HEK293 (cell line): ENCODE measurements around the gene UBXN10.

ENCODE experiments used
- GLIS1 ChIP-seq: fragments of 450-650 bp; formaldehyde crosslinking; IDR thresholded peaks from 2 replicates; pipeline ENCODE4 v1.5.1; 2016; ENCODE audit warnings: missing biosample characterization, missing genetic modification characterization
- KLF8 ChIP-seq: fragments of 450-650 bp; formaldehyde crosslinking; IDR thresholded peaks from 2 replicates; pipeline ENCODE4 v1.5.1; 2016; ENCODE audit warnings: missing biosample characterization, missing genetic modification characterization
- OVOL3 ChIP-seq: fragments of 450-650 bp; formaldehyde crosslinking; IDR thresholded peaks from 2 replicates; pipeline ENCODE4 v1.5.1; 2016; ENCODE audit warnings: missing biosample characterization, missing genetic modification characterization
- SCRT1 ChIP-seq: fragments of 450-650 bp; formaldehyde crosslinking; IDR thresholded peaks from 2 replicates; pipeline ENCODE4 v1.5.1; 2016; ENCODE audit warnings: missing biosample characterization, missing genetic modification characterization, borderline replicate concordance
- SCRT2 ChIP-seq: fragments of 450-650 bp; formaldehyde crosslinking; IDR thresholded peaks from 2 replicates; pipeline ENCODE4 v1.5.1; 2016; ENCODE audit warnings: missing biosample characterization, missing genetic modification characterization
- SP7 ChIP-seq: fragments of 450-650 bp; formaldehyde crosslinking; IDR thresholded peaks from 2 replicates; pipeline ENCODE4 v1.5.1; 2016; ENCODE audit warnings: missing biosample characterization, missing genetic modification characterization
- ZNF335 ChIP-seq: fragments of 450-650 bp; formaldehyde crosslinking; conservative IDR thresholded peaks from 2 replicates; pipeline ENCODE4 v1.5.1; 2016; ENCODE audit warnings: missing biosample characterization, missing genetic modification characterization
- ZNF341 ChIP-seq: fragments of 450-650 bp; formaldehyde crosslinking; IDR thresholded peaks from 2 replicates; pipeline ENCODE4; 2016; ENCODE audit warnings: low read depth, missing biosample characterization, missing genetic modification characterization
- ZNF423 ChIP-seq: fragments of 450-650 bp; formaldehyde crosslinking; IDR thresholded peaks from 2 replicates; pipeline ENCODE4 v1.5.1; 2016; ENCODE audit warnings: missing biosample characterization, missing genetic modification characterization
- ZNF626 ChIP-seq: fragments of 450-650 bp; sonication (Bioruptor Pico); formaldehyde crosslinking; IDR thresholded peaks from 2 replicates; pipeline ENCODE4 v1.5.1; 2018; ENCODE audit warnings: missing biosample characterization, missing genetic modification characterization, inconsistent platforms
- ZNF660 ChIP-seq: fragments of 450-650 bp; IDR thresholded peaks from 2 replicates; pipeline ENCODE4 v1.5.1; 2018; ENCODE audit warnings: missing biosample characterization, mild to moderate bottlenecking, missing genetic modification characterization
- ZNF76 ChIP-seq: fragments of 450-650 bp; formaldehyde crosslinking; IDR thresholded peaks from 2 replicates; pipeline ENCODE4; 2016; ENCODE audit warnings: low read depth, missing biosample characterization, missing genetic modification characterization, borderline replicate concordance
- ZNF837 ChIP-seq: fragments of 450-650 bp; formaldehyde crosslinking; IDR thresholded peaks from 2 replicates; pipeline ENCODE4 v1.5.1; 2016; ENCODE audit warnings: missing biosample characterization, missing genetic modification characterization
- TF ChIP-seq, protein P1 (sequence below): fragments of 450-650 bp; formaldehyde crosslinking; IDR thresholded peaks from 2 replicates; pipeline ENCODE4 v1.5.1; 2016; ENCODE audit warnings: missing biosample characterization, missing genetic modification characterization, borderline replicate concordance
- TF ChIP-seq, protein P2 (sequence below): fragments of 450-650 bp; formaldehyde crosslinking; IDR thresholded peaks from 2 replicates; pipeline ENCODE4 v1.5.1; 2016; ENCODE audit warnings: missing biosample characterization, missing genetic modification characterization, borderline replicate concordance
- TF ChIP-seq, protein P3 (sequence below): fragments of 450-650 bp; formaldehyde crosslinking; IDR thresholded peaks from 2 replicates; pipeline ENCODE4 v1.5.1; 2016; ENCODE audit warnings: missing biosample characterization, missing genetic modification characterization
- TF ChIP-seq, protein P4 (sequence below): fragments of 450-650 bp; formaldehyde crosslinking; IDR thresholded peaks from 2 replicates; pipeline ENCODE4 v1.5.1; 2016; ENCODE audit warnings: missing biosample characterization, missing genetic modification characterization

Gene UBXN10

DNA sequence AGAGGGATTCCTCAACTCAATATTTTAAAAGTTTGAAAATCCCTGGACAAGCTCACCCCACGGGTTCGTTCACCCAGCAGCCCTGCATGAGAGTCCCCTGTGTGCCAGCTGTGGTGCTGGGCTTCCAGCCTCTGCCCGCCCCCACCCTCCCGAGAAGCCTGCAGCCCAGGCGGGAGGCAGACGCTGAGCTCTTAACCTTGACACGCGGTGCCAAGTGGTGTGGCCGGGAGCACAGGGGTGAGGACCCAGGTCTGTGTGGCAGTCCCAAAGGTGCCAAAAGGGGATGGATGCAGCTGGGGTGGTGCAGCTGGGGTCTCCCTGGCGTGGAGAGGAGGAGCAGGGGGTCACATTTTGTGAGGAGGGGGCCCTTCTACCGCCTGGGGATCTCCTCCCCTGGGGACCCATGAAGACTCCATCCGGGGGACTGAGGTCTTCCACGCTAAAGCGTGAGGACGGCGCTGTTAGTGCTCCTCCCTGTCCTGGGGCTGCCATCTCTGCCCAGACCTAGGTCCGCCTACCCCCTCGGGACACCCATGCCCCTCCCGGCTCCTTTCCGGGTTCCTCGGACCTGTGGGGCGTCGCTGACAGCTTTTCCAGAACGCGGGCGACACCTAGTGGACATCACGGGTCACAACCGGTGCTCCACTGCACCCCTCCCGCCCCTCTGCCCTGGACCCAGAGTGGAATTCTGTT lies 33.8 kb upstream of the UBXN10 start (continued):
- TF ChIP-seq, protein P1, sequence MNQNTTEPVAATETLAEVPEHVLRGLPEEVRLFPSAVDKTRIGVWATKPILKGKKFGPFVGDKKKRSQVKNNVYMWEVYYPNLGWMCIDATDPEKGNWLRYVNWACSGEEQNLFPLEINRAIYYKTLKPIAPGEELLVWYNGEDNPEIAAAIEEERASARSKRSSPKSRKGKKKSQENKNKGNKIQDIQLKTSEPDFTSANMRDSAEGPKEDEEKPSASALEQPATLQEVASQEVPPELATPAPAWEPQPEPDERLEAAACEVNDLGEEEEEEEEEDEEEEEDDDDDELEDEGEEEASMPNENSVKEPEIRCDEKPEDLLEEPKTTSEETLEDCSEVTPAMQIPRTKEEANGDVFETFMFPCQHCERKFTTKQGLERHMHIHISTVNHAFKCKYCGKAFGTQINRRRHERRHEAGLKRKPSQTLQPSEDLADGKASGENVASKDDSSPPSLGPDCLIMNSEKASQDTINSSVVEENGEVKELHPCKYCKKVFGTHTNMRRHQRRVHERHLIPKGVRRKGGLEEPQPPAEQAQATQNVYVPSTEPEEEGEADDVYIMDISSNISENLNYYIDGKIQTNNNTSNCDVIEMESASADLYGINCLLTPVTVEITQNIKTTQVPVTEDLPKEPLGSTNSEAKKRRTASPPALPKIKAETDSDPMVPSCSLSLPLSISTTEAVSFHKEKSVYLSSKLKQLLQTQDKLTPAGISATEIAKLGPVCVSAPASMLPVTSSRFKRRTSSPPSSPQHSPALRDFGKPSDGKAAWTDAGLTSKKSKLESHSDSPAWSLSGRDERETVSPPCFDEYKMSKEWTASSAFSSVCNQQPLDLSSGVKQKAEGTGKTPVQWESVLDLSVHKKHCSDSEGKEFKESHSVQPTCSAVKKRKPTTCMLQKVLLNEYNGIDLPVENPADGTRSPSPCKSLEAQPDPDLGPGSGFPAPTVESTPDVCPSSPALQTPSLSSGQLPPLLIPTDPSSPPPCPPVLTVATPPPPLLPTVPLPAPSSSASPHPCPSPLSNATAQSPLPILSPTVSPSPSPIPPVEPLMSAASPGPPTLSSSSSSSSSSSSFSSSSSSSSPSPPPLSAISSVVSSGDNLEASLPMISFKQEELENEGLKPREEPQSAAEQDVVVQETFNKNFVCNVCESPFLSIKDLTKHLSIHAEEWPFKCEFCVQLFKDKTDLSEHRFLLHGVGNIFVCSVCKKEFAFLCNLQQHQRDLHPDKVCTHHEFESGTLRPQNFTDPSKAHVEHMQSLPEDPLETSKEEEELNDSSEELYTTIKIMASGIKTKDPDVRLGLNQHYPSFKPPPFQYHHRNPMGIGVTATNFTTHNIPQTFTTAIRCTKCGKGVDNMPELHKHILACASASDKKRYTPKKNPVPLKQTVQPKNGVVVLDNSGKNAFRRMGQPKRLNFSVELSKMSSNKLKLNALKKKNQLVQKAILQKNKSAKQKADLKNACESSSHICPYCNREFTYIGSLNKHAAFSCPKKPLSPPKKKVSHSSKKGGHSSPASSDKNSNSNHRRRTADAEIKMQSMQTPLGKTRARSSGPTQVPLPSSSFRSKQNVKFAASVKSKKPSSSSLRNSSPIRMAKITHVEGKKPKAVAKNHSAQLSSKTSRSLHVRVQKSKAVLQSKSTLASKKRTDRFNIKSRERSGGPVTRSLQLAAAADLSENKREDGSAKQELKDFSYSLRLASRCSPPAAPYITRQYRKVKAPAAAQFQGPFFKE (tag by site-specific recombination) = no peak
- peak; percentile 71 for TF ChIP-seq ZNF660 (tag by site-specific recombination)
- TF ChIP-seq ZNF341 (tag by site-specific recombination) = peak; percentile 75
- TF ChIP-seq ZNF76 (tag by site-specific recombination) = no peak
- TF ChIP-seq, protein P2, sequence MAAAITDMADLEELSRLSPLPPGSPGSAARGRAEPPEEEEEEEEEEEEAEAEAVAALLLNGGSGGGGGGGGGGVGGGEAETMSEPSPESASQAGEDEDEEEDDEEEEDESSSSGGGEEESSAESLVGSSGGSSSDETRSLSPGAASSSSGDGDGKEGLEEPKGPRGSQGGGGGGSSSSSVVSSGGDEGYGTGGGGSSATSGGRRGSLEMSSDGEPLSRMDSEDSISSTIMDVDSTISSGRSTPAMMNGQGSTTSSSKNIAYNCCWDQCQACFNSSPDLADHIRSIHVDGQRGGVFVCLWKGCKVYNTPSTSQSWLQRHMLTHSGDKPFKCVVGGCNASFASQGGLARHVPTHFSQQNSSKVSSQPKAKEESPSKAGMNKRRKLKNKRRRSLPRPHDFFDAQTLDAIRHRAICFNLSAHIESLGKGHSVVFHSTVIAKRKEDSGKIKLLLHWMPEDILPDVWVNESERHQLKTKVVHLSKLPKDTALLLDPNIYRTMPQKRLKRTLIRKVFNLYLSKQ = no peak
- TF ChIP-seq, protein P3, sequence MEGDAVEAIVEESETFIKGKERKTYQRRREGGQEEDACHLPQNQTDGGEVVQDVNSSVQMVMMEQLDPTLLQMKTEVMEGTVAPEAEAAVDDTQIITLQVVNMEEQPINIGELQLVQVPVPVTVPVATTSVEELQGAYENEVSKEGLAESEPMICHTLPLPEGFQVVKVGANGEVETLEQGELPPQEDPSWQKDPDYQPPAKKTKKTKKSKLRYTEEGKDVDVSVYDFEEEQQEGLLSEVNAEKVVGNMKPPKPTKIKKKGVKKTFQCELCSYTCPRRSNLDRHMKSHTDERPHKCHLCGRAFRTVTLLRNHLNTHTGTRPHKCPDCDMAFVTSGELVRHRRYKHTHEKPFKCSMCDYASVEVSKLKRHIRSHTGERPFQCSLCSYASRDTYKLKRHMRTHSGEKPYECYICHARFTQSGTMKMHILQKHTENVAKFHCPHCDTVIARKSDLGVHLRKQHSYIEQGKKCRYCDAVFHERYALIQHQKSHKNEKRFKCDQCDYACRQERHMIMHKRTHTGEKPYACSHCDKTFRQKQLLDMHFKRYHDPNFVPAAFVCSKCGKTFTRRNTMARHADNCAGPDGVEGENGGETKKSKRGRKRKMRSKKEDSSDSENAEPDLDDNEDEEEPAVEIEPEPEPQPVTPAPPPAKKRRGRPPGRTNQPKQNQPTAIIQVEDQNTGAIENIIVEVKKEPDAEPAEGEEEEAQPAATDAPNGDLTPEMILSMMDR (tag by site-specific recombination) = peak; percentile 89
- TF ChIP-seq KLF8 (tag by site-specific recombination) = peak; percentile 44; the same call in 1 of the 2 replicates
- peak; percentile 71 for TF ChIP-seq GLIS1 (tag by site-specific recombination)
- 0 out of 2 replicates have a peak, but pooled peaks have one; percentile 33 for TF ChIP-seq ZNF423
- TF ChIP-seq ZNF626 (tag by site-specific recombination) = no peak
- TF ChIP-seq, protein P4, sequence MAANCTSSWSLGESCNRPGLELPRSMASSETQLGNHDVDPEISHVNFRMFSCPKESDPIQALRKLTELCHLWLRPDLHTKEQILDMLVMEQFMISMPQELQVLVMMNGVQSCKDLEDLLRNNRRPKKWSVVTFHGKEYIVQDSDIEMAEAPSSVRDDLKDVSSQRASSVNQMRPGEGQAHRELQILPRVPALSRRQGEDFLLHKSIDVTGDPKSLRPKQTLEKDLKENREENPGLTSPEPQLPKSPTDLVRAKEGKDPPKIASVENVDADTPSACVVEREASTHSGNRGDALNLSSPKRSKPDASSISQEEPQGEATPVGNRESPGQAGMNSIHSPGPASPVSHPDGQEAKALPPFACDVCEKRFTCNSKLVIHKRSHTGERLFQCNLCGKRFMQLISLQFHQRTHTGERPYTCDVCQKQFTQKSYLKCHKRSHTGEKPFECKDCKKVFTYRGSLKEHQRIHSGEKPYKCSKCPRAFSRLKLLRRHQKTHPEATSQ = no peak
- no peak for TF ChIP-seq OVOL3 (tag by site-specific recombination)
- peak; percentile 99 for TF ChIP-seq SCRT2 (tag by site-specific recombination)
- peak; percentile 61 for TF ChIP-seq ZNF335 (tag by site-specific recombination)
- TF ChIP-seq SCRT1 (tag by site-specific recombination) = peak; percentile 98
- TF ChIP-seq SP7 = peak; percentile 40
- no peak for TF ChIP-seq ZNF837 (tag by site-specific recombination)
